Endothelial cell of umbilical vein (primary cell): ENCODE results near the gene TSHZ3.

ENCODE experiments used
- JUN ChIP-seq: IDR thresholded peaks from 2 replicates; pipeline ENCODE4 v1.6.1; 2011; ENCODE audit warnings: borderline replicate concordance, low read depth; ENCODE audit not compliant: insufficient read length, insufficient read depth
- TF ChIP-seq, protein P1 (sequence below), 2 donors: IDR thresholded peaks; 1 replicate in 1 of 2; 2 replicates in 1 of 2; pipeline ENCODE4 v1.5.1; 2011; ENCODE audit warnings: low read length in 2 of 2, mild to moderate bottlenecking in 2 of 2, moderate library complexity in 2 of 2, control low read depth in 1 of 2, inconsistent platforms in 1 of 2, low read depth in 1 of 2; ENCODE audit not compliant: insufficient read depth in 1 of 2; ENCODE audit errors: extremely low read depth in 1 of 2

DNA sequence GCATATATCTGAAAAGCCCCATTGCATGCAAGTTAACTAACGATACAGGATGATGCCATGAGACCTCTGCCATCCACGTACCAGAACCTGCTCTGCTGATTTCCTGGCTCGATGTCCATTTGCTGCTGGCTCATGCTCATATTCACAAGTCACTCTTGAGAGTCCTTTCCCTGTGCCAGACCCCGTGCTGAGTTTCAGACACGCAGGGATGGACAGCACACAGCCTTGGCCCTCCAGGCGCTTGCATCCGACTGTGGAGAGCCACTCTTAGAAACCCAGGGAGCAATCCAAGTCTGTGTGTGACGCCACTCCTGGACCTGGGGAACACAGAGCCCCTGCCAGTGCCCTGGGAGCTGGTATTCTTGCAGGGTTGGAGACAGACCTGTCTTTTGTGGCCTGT, 37.6 kb upstream of the TSHZ3 start:
- TF ChIP-seq, protein P1, sequence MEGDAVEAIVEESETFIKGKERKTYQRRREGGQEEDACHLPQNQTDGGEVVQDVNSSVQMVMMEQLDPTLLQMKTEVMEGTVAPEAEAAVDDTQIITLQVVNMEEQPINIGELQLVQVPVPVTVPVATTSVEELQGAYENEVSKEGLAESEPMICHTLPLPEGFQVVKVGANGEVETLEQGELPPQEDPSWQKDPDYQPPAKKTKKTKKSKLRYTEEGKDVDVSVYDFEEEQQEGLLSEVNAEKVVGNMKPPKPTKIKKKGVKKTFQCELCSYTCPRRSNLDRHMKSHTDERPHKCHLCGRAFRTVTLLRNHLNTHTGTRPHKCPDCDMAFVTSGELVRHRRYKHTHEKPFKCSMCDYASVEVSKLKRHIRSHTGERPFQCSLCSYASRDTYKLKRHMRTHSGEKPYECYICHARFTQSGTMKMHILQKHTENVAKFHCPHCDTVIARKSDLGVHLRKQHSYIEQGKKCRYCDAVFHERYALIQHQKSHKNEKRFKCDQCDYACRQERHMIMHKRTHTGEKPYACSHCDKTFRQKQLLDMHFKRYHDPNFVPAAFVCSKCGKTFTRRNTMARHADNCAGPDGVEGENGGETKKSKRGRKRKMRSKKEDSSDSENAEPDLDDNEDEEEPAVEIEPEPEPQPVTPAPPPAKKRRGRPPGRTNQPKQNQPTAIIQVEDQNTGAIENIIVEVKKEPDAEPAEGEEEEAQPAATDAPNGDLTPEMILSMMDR (IDR thresholded peaks at IDR 0.05; ENCODE audit: extremely low read depth in 1 of 2, insufficient read depth in 1 of 2, low read depth in 1 of 2, low read length in 2 of 2) = no peak
- no peak for TF ChIP-seq JUN
